ENCODE data around the gene DYNLT5. TPM values are rescaled to one million over a fixed set of nuclear protein-coding genes. Genes with fewer than 3 reads are reported as not detected.

The DYNLT5 gene
- total RNA-seq, 1 experiment from 2014 or later = 0.83 TPM

- H3K9me3 Mint-ChIP-seq = no peaks in the 10 kb centered on the region
- Histone ChIP-seq H2BK15ac (ENCODE audit: low read depth, low read length) (no peak overlapping the region), H3K27ac (ENCODE audit: insufficient read length, low read depth, low read length) (no peak overlapping the region), H3K4me1 (ENCODE audit: insufficient read depth, low read length) (no peaks in the 10 kb centered on the region), H3K18ac (ENCODE audit: insufficient read length, low read depth, low read length) (no peak overlapping the region), H3K4me2 (ENCODE audit: insufficient read depth, insufficient read length, low read length) (no peak overlapping the region), H3K23me2 (ENCODE audit: insufficient read length, low read depth, low read length, poor library complexity, severe bottlenecking) (no peaks in the 10 kb centered on the region), H3K79me2 (ENCODE audit: insufficient read depth, low read length) (no peaks in the 10 kb centered on the region), H2BK20ac (ENCODE audit: low read depth, low read length, poor library complexity, severe bottlenecking) (no peak overlapping the region), H4K91ac (ENCODE audit: insufficient read length, low read depth, low read length) (no peak overlapping the region), H3K56ac (ENCODE audit: insufficient read length, low read depth, low read length) (no peak overlapping the region), H3K14ac (ENCODE audit: insufficient read depth, low read length) (no peak overlapping the region), H4K20me1 (ENCODE audit: control insufficient read depth, insufficient read depth, insufficient read length) (no peaks in the 10 kb centered on the region), H3K4ac (ENCODE audit: low read depth, low read length) (no peak overlapping the region), H2BK12ac (ENCODE audit: insufficient read length, low read depth, low read length) (no peak overlapping the region), H3T11ph (ENCODE audit: low read length) (no peak overlapping the region), H2AK5ac (ENCODE audit: insufficient read length, low read length) (no peak overlapping the region), H3K23ac (ENCODE audit: insufficient read length, low read depth, low read length) (no peak overlapping the region), H3K9me3 (ENCODE audit: control insufficient read depth, low read depth, low read length) (no peaks in the 10 kb centered on the region), H2BK5ac (ENCODE audit: insufficient read length, low read length) (no peak overlapping the region), H3K27me3 (ENCODE audit: insufficient read depth, low read length) (no peaks in the 10 kb centered on the region), H3K79me1 (ENCODE audit: insufficient read depth, low read depth, low read length, poor library complexity, severe bottlenecking) (no peaks in the 10 kb centered on the region), H2AFZ (ENCODE audit: low read length) (no peak overlapping the region), H3K9ac (ENCODE audit: extremely low read depth, insufficient read length, low read length) (no peak overlapping the region), H2BK120ac (ENCODE audit: low read depth, low read length, poor library complexity, severe bottlenecking) (no peak overlapping the region), H4K8ac (replicated peaks; ENCODE audit: insufficient read length, low read depth, low read length) (no peak overlapping the region), H4K5ac (ENCODE audit: insufficient read length, low read depth, low read length) (no peak overlapping the region)
- H3K4me1 Mint-ChIP-seq = peaks cover 5 to 11% of the 10 kb centered on the region in 2 experiments
- H3K36me3 Mint-ChIP-seq (ENCODE audit: insufficient read depth in 1 of 3, low read depth in 3 of 3) = no peaks in the 10 kb centered on the region
- DNase-seq = no peak
- no peak overlapping the region for H3K4me3 Mint-ChIP-seq
- H3K27me3 Mint-ChIP-seq (ENCODE audit: low read depth) = no peaks in the 10 kb centered on the region
- no peak overlapping the region; a peak in 1 of 7 replicates for H3K27ac Mint-ChIP-seq
- no peak for TF ChIP-seq CTCF (conservative IDR thresholded peaks at IDR 0.05)
- WGBS (ENCODE audit: extremely low coverage, insufficient read length, low lambda C conversion rate) = no CpG with 5 or more reads among the region's 1 CpG
Observed at GRCh38 chr1:66768965-66769364, 16.7 kb downstream of the DYNLT5 start.
